ENCODE data around the gene PPP4R1.

PPP4R1 gene

GRCh38 chr18:9508446-9509025, 105.8 kb downstream of the PPP4R1 start:
- H3K27ac ChIP-seq = no peak overlapping the region
- no peak for TF ChIP-seq CTCF (conservative IDR thresholded peaks at IDR 0.05)
- no peak for TF ChIP-seq ZFX (IDR thresholded peaks at IDR 0.05)

- TF ChIP-seq CTCF (conservative IDR thresholded peaks at IDR 0.05) (no peak), ZFX (IDR thresholded peaks at IDR 0.05) (no peak)
- no peak overlapping the region for H3K27ac ChIP-seq
Observed at GRCh38 chr18:9507565-9508088, 106.7 kb downstream of the PPP4R1 start.

- H3K27ac ChIP-seq = peak overlapping the region; percentile 62
Observed at GRCh38 chr18:9506046-9506792, 108.1 kb downstream of the PPP4R1 start.

More at GRCh38 chr18:9506046-9506792, 108.1 kb downstream of the PPP4R1 start:
- TF ChIP-seq ZFX (IDR thresholded peaks at IDR 0.05) (no peak), CTCF (conservative IDR thresholded peaks at IDR 0.05) (no peak)
